ENCODE measurements around the gene RERG. TPM values are rescaled to one million over a fixed set of nuclear protein-coding genes. Genes with fewer than 3 reads are reported as not detected.

Gene RERG
- polyA plus RNA-seq, 2 of the 4 experiments (the other 2 are of a cell fraction): 0.48 to 0.79 TPM

GRCh38 chr12:15201056-15201455, 20.2 kb downstream of the RERG start (continued):
- TF ChIP-seq REST (IDR thresholded peaks at IDR 0.05) (no peak), TP53 (CRISPR knock-in tag; IDR thresholded peaks at IDR 0.05) (no peak), POLR2A (IDR thresholded peaks at IDR 0.05; ENCODE audit: low read length) (no peak), JUNB (IDR thresholded peaks at IDR 0.05) (no peak)

- DNase-seq (ENCODE audit: low read depth in 1 of 2, low spot score in 1 of 2) (no peak), FAIRE-seq (no peak), ATAC-seq (no peak)
- ChIA-PET CTCF (interaction anchor here (2.0 to 3.9 kb wide), 2 partner anchors 21 to 50 kb away, joined by 6 to 13 read pairs; partner anchors contain the start of gene RERG), POLR2A (no interaction called here)
- Histone ChIP-seq H3K4me3 (no peak overlapping the region), H3K27ac (no peak overlapping the region), H3K4me1 (no peaks in the 10 kb centered on the region), H3K4me2 (no peak overlapping the region), H3K9me3 (peaks cover 3% of the 10 kb centered on the region; the same call in 1 of the 3 replicates)
- 94% methylated on average over 2 of the region's 2 CpGs for WGBS (ENCODE audit: missing lambda C conversion rate)
- TF ChIP-seq E2F6 (IDR thresholded peaks at IDR 0.05; ENCODE audit: borderline replicate concordance, low read depth) (no peak), CTCF (IDR thresholded peaks at IDR 0.05) (no peak), PBX3 (IDR thresholded peaks at IDR 0.05) (no peak), CHD2 (IDR thresholded peaks at IDR 0.05; ENCODE audit: low read length, partially characterized antibody) (no peak), MAX (IDR thresholded peaks at IDR 0.05) (no peak), FOSL2 (IDR thresholded peaks at IDR 0.05) (no peak), FOSL2 (CRISPR knock-in tag; IDR thresholded peaks at IDR 0.05) (no peak), MAZ (IDR thresholded peaks at IDR 0.05; ENCODE audit: borderline replicate concordance, low read depth, low read length) (no peak), SREBF2 (IDR thresholded peaks at IDR 0.05) (no peak)
Measured at GRCh38 chr12:15200641-15201040, 20.6 kb downstream of the RERG start.

- no peak overlapping the region for H3K27ac ChIP-seq
- H3K4me1 ChIP-seq: no peaks in the 10 kb centered on the region
- FAIRE-seq: no peak
- no peak overlapping the region for H3K4me2 ChIP-seq
- 0 out of 2 replicates have a peak, but pooled peaks have one; percentile 12 for TF ChIP-seq EHMT2 (IDR thresholded peaks at IDR 0.05; ENCODE audit: low read depth)
- TF ChIP-seq ATOH8 (CRISPR knock-in tag; IDR thresholded peaks at IDR 0.05; ENCODE audit: low read depth): no peak
- no peak for TF ChIP-seq JUN (IDR thresholded peaks at IDR 0.05)
- H3K9me3 ChIP-seq: peaks cover 3% of the 10 kb centered on the region; the same call in 1 of the 3 replicates
- no peak overlapping the region for H3K4me3 ChIP-seq
- no peak for ATAC-seq
- POLR2A ChIA-PET: no interaction called here
- DNase-seq (ENCODE audit: low read depth in 1 of 2, low spot score in 1 of 2): no peak
- CTCF ChIA-PET: interaction anchor here (2.0 to 3.9 kb wide), 2 partner anchors 22 to 49 kb away, joined by 6 to 13 read pairs; partner anchors contain the start of gene RERG
- 5% methylated on average over 2 of the region's 2 CpGs for WGBS (ENCODE audit: missing lambda C conversion rate)
Measured at GRCh38 chr12:15199930-15200329, 21.3 kb downstream of the RERG start.

All from A549 (cell line).